ENCODE results near the gene LTA4H. TPM values are rescaled to one million over a fixed set of nuclear protein-coding genes. Genes with fewer than 3 reads are reported as not detected.

Gene LTA4H
- total RNA-seq, result 100 to 1,000 TPM in 1 of 4 donors, 10 to 100 TPM in 3; 65.3 to 110 (median 67.6) TPM

- H3K4me3 ChIP-seq, result peak within 1 kb of the TSS; percentile 62 to 87
- WGBS, 2 donors (ENCODE audit: low coverage in 1 of 2), result 0 to 1% methylated on average over 28 to 36 of the region's 55 CpGs
- ATAC-seq, result peak; percentile 98
- H3K27ac ChIP-seq, result peak within 1 kb of the TSS; percentile 64 to 92 (median 90)
- no peaks in the 10 kb centered on the region for H3K27me3 ChIP-seq
- H3K4me1 ChIP-seq, result peaks cover 7 to 21% (median 12%) of the 10 kb centered on the region in 3 donors
- H3K36me3 ChIP-seq, result no peaks in the 10 kb centered on the region
- no peaks in the 10 kb centered on the region for H3K9me3 ChIP-seq
- TF ChIP-seq POLR2A (IDR thresholded peaks at IDR 0.05) (peak; percentile 58 to 62), POLR2AphosphoS5 (IDR thresholded peaks at IDR 0.05) (peak; percentile 90), EP300 (IDR thresholded peaks at IDR 0.05) (no peak)
Measured at GRCh38 chr12:96035283-96036236, at the start of gene LTA4H. TSS of gene LTA4H (minus strand) at chr12:96035587. CDS start at chr12:96035519, 68 bp downstream.

GRCh38 chr12:96084624-96085023 lies 49.2 kb upstream of the LTA4H start:
- no peak overlapping the region for H3K4me3 ChIP-seq
- H3K36me3 ChIP-seq, result no peaks in the 10 kb centered on the region
- H3K27ac ChIP-seq, result no peak overlapping the region
- TF ChIP-seq POLR2A (IDR thresholded peaks at IDR 0.05) (no peak), POLR2AphosphoS5 (IDR thresholded peaks at IDR 0.05) (no peak), EP300 (IDR thresholded peaks at IDR 0.05) (no peak), CTCF (IDR thresholded peaks at IDR 0.05) (no peak)
- 84 to 100% methylated on average over 2 of the region's 2 CpGs for WGBS, 2 donors (ENCODE audit: low coverage in 1 of 2)
- H3K27me3 ChIP-seq, result no peaks in the 10 kb centered on the region
- ATAC-seq, result no peak
- H3K9me3 ChIP-seq, result no peaks in the 10 kb centered on the region
- H3K4me1 ChIP-seq, result no peaks in the 10 kb centered on the region

- 89 to 91% methylated on average over 9 of the region's 9 CpGs for WGBS, 2 donors (ENCODE audit: low coverage in 1 of 2)
Measured at GRCh38 chr12:96083020-96083719, 47.8 kb upstream of the LTA4H start.

DNA sequence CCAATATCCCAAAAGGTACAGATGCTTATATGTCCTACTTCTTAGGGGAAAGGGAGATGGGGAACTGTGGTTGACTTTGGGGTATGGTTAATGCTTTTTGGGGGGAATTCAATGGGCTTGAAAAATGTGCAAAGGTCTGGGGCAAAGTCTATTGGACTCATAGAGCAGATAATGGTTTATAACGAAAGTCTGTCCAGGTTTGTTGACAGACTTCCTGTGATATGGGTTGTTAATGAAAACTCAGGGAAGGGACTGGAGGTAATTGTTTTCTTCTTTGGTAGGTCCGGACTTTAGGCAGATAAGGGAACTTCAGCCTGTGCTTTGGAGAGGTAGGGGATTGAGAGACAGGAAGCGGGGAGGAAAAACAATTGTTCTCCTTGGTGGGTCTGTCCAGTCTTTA lies 46.2 kb upstream of the LTA4H start:
- Histone ChIP-seq H3K9me3 (no peaks in the 10 kb centered on the region), H3K27me3 (no peaks in the 10 kb centered on the region), H3K27ac (no peak overlapping the region), H3K4me1 (peaks cover 0 to 20% (median 0%) of the 10 kb centered on the region in 3 donors), H3K36me3 (no peaks in the 10 kb centered on the region), H3K4me3 (no peak overlapping the region)
- no peak for ATAC-seq
- no peak for TF ChIP-seq EP300 (IDR thresholded peaks at IDR 0.05)
- TF ChIP-seq POLR2AphosphoS5 (IDR thresholded peaks at IDR 0.05), result no peak
- no peak for TF ChIP-seq CTCF (IDR thresholded peaks at IDR 0.05)
- TF ChIP-seq POLR2A (IDR thresholded peaks at IDR 0.05), result no peak
- WGBS, 2 donors (ENCODE audit: low coverage in 1 of 2), result 96 to 97% methylated on average over 2 to 3 of the region's 3 CpGs

More at GRCh38 chr12:96083020-96083719, 47.8 kb upstream of the LTA4H start:
- H3K27ac ChIP-seq, result no peak overlapping the region
- H3K27me3 ChIP-seq, result no peaks in the 10 kb centered on the region
- H3K36me3 ChIP-seq, result no peaks in the 10 kb centered on the region
- TF ChIP-seq POLR2A (IDR thresholded peaks at IDR 0.05) (no peak), EP300 (IDR thresholded peaks at IDR 0.05) (no peak), POLR2AphosphoS5 (IDR thresholded peaks at IDR 0.05) (no peak), CTCF (IDR thresholded peaks at IDR 0.05) (no peak)
- H3K4me1 ChIP-seq, result peaks cover 0 to 13% (median 0%) of the 10 kb centered on the region in 3 donors
- no peaks in the 10 kb centered on the region for H3K9me3 ChIP-seq
- ATAC-seq, result no peak
- no peak overlapping the region for H3K4me3 ChIP-seq

All from gastroesophageal sphincter (tissue), 4 donors.